Neuronal stem cell (in vitro differentiated cells): ENCODE results near the gene WDR33.
A peak's percentile ranks its signal among the peaks of the same experiment; 100 is the strongest.

Experiments
- DNase-seq: peaks from one replicate; pipeline ENCODE4 v3.0.0-alpha.2; 2013; ENCODE audit warnings: low spot score
- H2AFZ ChIP-seq: one replicate; pipeline ENCODE4 v1.6.1; 2013; ENCODE audit warnings: mild to moderate bottlenecking, low read length, inconsistent platforms
- H2AK5ac ChIP-seq: 2 replicates; pipeline ENCODE4 v1.6.1; 2013; ENCODE audit warnings: low read depth, mild to moderate bottlenecking, inconsistent platforms, low read length, moderate library complexity, mixed read lengths
- H2BK120ac ChIP-seq: 2 replicates; pipeline ENCODE4 v1.6.1; 2013; ENCODE audit warnings: low read depth, mild to moderate bottlenecking, inconsistent platforms, low read length, moderate library complexity, mixed read lengths
- H2BK12ac ChIP-seq: one replicate; pipeline ENCODE4 v1.6.1; 2013; ENCODE audit warnings: low read length, inconsistent platforms
- H2BK15ac ChIP-seq: 2 replicates; pipeline ENCODE4 v1.6.1; 2013; ENCODE audit warnings: mild to moderate bottlenecking, low read length, inconsistent platforms, mixed read lengths
- H2BK5ac ChIP-seq: one replicate; pipeline ENCODE4 v1.6.1; 2013; ENCODE audit warnings: inconsistent platforms, mild to moderate bottlenecking, low read length, moderate library complexity
- H3K14ac ChIP-seq: one replicate; pipeline ENCODE4 v1.6.1; 2013; ENCODE audit warnings: low read length, inconsistent platforms
- H3K18ac ChIP-seq: 2 replicates; pipeline ENCODE4 v1.6.1; 2013; ENCODE audit warnings: low read length, inconsistent platforms
- H3K23ac ChIP-seq: 2 replicates; pipeline ENCODE4 v1.6.1; 2013; ENCODE audit warnings: low read depth, mild to moderate bottlenecking, mixed read lengths, low read length, inconsistent platforms; ENCODE audit not compliant: poor library complexity
- H3K27ac ChIP-seq: replicated peaks from 3 replicates; pipeline ENCODE4 v1.5.1; 2013; ENCODE audit warnings: low read length, inconsistent platforms
- H3K27me3 ChIP-seq, 3 experiments: 2 replicates each; pipeline ENCODE4 v1.6.1; 2013; ENCODE audit warnings: low read length in 3 of 3, mild to moderate bottlenecking in 2 of 3, inconsistent platforms in 1 of 3, low read depth in 1 of 3, mixed read lengths in 1 of 3, moderate library complexity in 1 of 3; ENCODE audit not compliant: control insufficient read depth in 3 of 3, insufficient read depth in 3 of 3
- H3K36me3 ChIP-seq, 2 donors: replicated peaks in 1 of 2; 2 replicates each; pipeline ENCODE4 v1.6.1; 2013; ENCODE audit warnings: low read length in 2 of 2; ENCODE audit not compliant: control insufficient read depth in 2 of 2, insufficient read depth in 2 of 2
- H3K4ac ChIP-seq: 2 replicates; pipeline ENCODE4 v1.6.1; 2013; ENCODE audit warnings: inconsistent platforms, mild to moderate bottlenecking, low read length, moderate library complexity
- H3K4me1 ChIP-seq, 2 donors: 1 replicate in 1 of 2; 2 replicates in 1 of 2; pipeline ENCODE4 v1.6.1; 2013; ENCODE audit warnings: low read length in 2 of 2, low read depth in 1 of 2; ENCODE audit not compliant: control insufficient read depth in 2 of 2, insufficient read depth in 1 of 2
- H3K4me2 ChIP-seq: one replicate; pipeline ENCODE4 v1.6.1; 2013; ENCODE audit warnings: mild to moderate bottlenecking, low read length, inconsistent platforms; ENCODE audit not compliant: insufficient read depth, poor library complexity, severe bottlenecking
- H3K4me3 ChIP-seq, 2 donors: 2 replicates each; pipeline ENCODE4 v1.5.1; 2013; ENCODE audit warnings: low read length in 2 of 2, mild to moderate bottlenecking in 2 of 2, inconsistent platforms in 1 of 2, moderate library complexity in 1 of 2
- H3K79me1 ChIP-seq: one replicate; pipeline ENCODE4 v1.6.1; 2013; ENCODE audit warnings: low read depth, mild to moderate bottlenecking, inconsistent platforms, low read length, moderate library complexity
- H3K9ac ChIP-seq: one replicate; pipeline ENCODE4 v1.6.1; 2013; ENCODE audit warnings: mild to moderate bottlenecking, low read depth, low read length, inconsistent platforms; ENCODE audit not compliant: poor library complexity
- H3K9me3 ChIP-seq, 2 donors: replicated peaks in 1 of 2; 2 replicates each; pipeline versions ENCODE3 to v1.6.1; 2013; ENCODE audit warnings: low read length in 2 of 2, mild to moderate bottlenecking in 2 of 2, inconsistent platforms in 1 of 2, low read depth in 1 of 2, mixed read lengths in 1 of 2, moderate library complexity in 1 of 2; ENCODE audit not compliant: control insufficient read depth in 2 of 2, insufficient read depth in 1 of 2
- H4K8ac ChIP-seq: one replicate; pipeline ENCODE4 v1.6.1; 2013; ENCODE audit warnings: low read depth, mild to moderate bottlenecking, inconsistent platforms, low read length, moderate library complexity
- H4K91ac ChIP-seq: one replicate; pipeline ENCODE4 v1.6.1; 2013; ENCODE audit warnings: low read length, low read depth, mild to moderate bottlenecking, inconsistent platforms; ENCODE audit not compliant: poor library complexity
- WGBS, 2 donors: extraction: QIAGEN DNeasy Blood & Tissue Kit; methylation state at CpG; one replicate each; pipeline ENCODE4 v1.1.7; 2013; ENCODE audit warnings: missing lambda C conversion rate in 2 of 2, mixed read lengths in 1 of 2; ENCODE audit not compliant: insufficient read length in 2 of 2, insufficient replicate concordance in 1 of 2; ENCODE audit errors: extremely low coverage in 2 of 2; 5-methylcytosine and 5-hydroxymethylcytosine counted together

The WDR33 gene

GRCh38 chr2:127665267-127665893 lies 145.6 kb downstream of the WDR33 start:
- no peak overlapping the region for H2AFZ ChIP-seq
- WGBS, 2 donors: no CpG with 5 or more reads among the region's 8 CpGs

GRCh38 chr2:127664895-127665225 lies 146.1 kb downstream of the WDR33 start:
- Histone ChIP-seq H2BK120ac (no peak overlapping the region), H2AFZ (no peak overlapping the region), H3K27me3 (peaks cover 0 to 68% (median 31%) of the 10 kb centered on the region in 3 experiments), H3K4me3 (no peak overlapping the region), H3K4me2 (no peak overlapping the region), H3K4me1 (peaks cover 13 to 16% of the 10 kb centered on the region in 2 donors), H2BK12ac (no peak overlapping the region), H4K91ac (no peak overlapping the region), H2AK5ac (peak overlapping the region; percentile 0), H2BK15ac (no peak overlapping the region), H3K18ac (no peak overlapping the region), H3K36me3 (no peaks in the 10 kb centered on the region), H2BK5ac (no peak overlapping the region), H3K14ac (no peak overlapping the region), H3K23ac (no peak overlapping the region), H3K79me1 (no peaks in the 10 kb centered on the region), H3K9ac (no peak overlapping the region), H3K9me3 (peaks cover 0 to 3% of the 10 kb centered on the region in 2 donors), H4K8ac (no peak overlapping the region), H3K4ac (no peak overlapping the region), H3K27ac (no peak overlapping the region)
- no CpG with 5 or more reads among the region's 6 CpGs for WGBS, 2 donors
- DNase-seq: no peak

More at GRCh38 chr2:127665267-127665893, 145.6 kb downstream of the WDR33 start:
- Histone ChIP-seq H3K4me1 (peaks cover 13 to 16% of the 10 kb centered on the region in 2 donors), H3K36me3 (no peaks in the 10 kb centered on the region), H3K4ac (no peak overlapping the region), H3K9ac (no peak overlapping the region), H4K8ac (no peak overlapping the region), H3K4me3 (no peak overlapping the region), H3K18ac (no peak overlapping the region), H3K79me1 (no peaks in the 10 kb centered on the region), H2AK5ac (no peak overlapping the region), H3K27me3 (peaks cover 0 to 64% (median 31%) of the 10 kb centered on the region in 3 experiments), H3K23ac (no peak overlapping the region), H2BK15ac (no peak overlapping the region), H4K91ac (no peak overlapping the region), H2BK12ac (no peak overlapping the region), H3K9me3 (peaks cover 0 to 3% of the 10 kb centered on the region in 2 donors), H2BK120ac (no peak overlapping the region), H3K27ac (no peak overlapping the region), H2BK5ac (no peak overlapping the region), H3K14ac (no peak overlapping the region), H3K4me2 (no peak overlapping the region)
- no peak for DNase-seq

- peak overlapping the region; percentile 59 for H3K4me2 ChIP-seq
- H4K91ac ChIP-seq: no peak overlapping the region
- H3K27me3 ChIP-seq: peaks cover 0 to 72% (median 31%) of the 10 kb centered on the region in 3 experiments
- no peaks in the 10 kb centered on the region for H3K36me3 ChIP-seq
- H2BK120ac ChIP-seq: no peak overlapping the region
- H3K23ac ChIP-seq: no peak overlapping the region
- peak overlapping the region; percentile 32 for H3K9ac ChIP-seq
- no peak for DNase-seq
- peak overlapping the region; percentile 0 for H2AK5ac ChIP-seq
- no CpG with 5 or more reads among the region's 69 CpGs for WGBS, 2 donors
- H2AFZ ChIP-seq: peak overlapping the region; percentile 74
- H4K8ac ChIP-seq: no peak overlapping the region
- peak overlapping the region in 1 of 2 donors; percentile 76 for H3K4me3 ChIP-seq
- H3K14ac ChIP-seq: no peak overlapping the region
- H3K27ac ChIP-seq: no peak overlapping the region
- peak overlapping the region; percentile 97 for H3K18ac ChIP-seq
- peaks cover 13 to 16% of the 10 kb centered on the region in 2 donors for H3K4me1 ChIP-seq
- no peak overlapping the region for H2BK15ac ChIP-seq
- H2BK5ac ChIP-seq: no peak overlapping the region
- H3K4ac ChIP-seq: no peak overlapping the region
- H2BK12ac ChIP-seq: no peak overlapping the region
- H3K79me1 ChIP-seq: no peaks in the 10 kb centered on the region
- peaks cover 0 to 3% of the 10 kb centered on the region in 2 donors for H3K9me3 ChIP-seq
Observed at GRCh38 chr2:127664065-127664894, 146.7 kb downstream of the WDR33 start.

GRCh38 chr2:127663566-127664064 lies 147.4 kb downstream of the WDR33 start:
- Histone ChIP-seq H3K9me3 (peaks cover 0 to 3% of the 10 kb centered on the region in 2 donors), H3K27me3 (peaks cover 0 to 68% (median 31%) of the 10 kb centered on the region in 3 experiments), H3K9ac (no peak overlapping the region), H2BK120ac (no peak overlapping the region), H2BK15ac (no peak overlapping the region), H2AFZ (no peak overlapping the region), H2AK5ac (peak overlapping the region; percentile 5), H3K4ac (no peak overlapping the region), H3K14ac (no peak overlapping the region), H3K79me1 (no peaks in the 10 kb centered on the region), H2BK12ac (no peak overlapping the region), H4K91ac (no peak overlapping the region), H4K8ac (no peak overlapping the region), H2BK5ac (no peak overlapping the region), H3K23ac (no peak overlapping the region), H3K18ac (peak overlapping the region; percentile 97), H3K4me3 (no peak overlapping the region), H3K27ac (no peak overlapping the region), H3K4me2 (peak overlapping the region; percentile 59), H3K36me3 (no peaks in the 10 kb centered on the region), H3K4me1 (peaks cover 13 to 16% of the 10 kb centered on the region in 2 donors)
- DNase-seq: no peak
- WGBS, 2 donors: no CpG with 5 or more reads among the region's 6 CpGs
